Cerebellar nuclear complex (tissue), 1 donor: ENCODE measurements around the gene COL11A1.
"Not testable (repeated sequence)": the region's sequence is repeated elsewhere in the genome, so short reads cannot be mapped to it uniquely, and the experiment has no call there.

Experiments
- DNase-seq, 2 experiments: peaks; one replicate each; lab custom pipeline; 2025; lab: John Stamatoyannopoulos, UW

Gene COL11A1

DNA sequence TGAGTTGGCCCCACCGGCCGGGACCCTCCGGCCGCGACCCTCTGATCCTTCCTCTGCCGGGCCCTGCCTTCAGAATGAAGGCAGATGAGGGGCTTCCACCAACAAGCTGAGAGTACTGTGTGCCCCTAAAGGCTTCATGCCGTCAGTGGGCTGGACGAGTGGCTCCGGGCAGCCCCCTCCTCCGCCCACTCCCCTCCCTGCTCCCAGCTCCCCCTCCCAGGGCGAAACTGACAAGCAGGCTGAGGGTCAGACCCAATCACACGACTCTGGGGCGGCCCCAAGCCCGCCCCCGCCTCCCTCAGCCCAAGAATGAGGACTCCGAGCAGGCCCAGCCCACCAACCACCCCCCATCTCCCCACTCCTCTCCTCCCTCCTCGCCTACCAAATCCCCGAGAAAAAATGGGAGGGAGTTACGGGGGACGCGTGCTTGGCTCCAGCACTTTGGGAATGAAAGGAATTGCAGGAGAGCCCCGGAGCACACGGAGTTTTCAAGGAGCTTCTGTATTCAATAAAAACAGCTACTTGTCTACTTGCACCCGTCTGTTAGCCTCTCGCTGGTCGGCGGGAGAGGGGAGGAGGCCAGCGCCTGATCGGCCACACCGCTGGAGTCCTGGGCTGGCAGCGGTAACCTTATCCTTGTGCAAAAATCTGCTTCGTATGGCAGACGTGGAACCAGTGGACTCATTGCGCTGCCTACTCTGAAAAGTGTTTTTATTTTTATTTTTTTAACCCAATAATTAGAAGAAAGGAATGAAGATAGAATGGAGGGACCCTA, at the start of gene COL11A1:
COL11A1 (minus strand) TSS at position 147 of the 775 bp plus-strand sequence. CDS start 344 bp downstream, outside the sequence.
- no peak for DNase-seq

DNA sequence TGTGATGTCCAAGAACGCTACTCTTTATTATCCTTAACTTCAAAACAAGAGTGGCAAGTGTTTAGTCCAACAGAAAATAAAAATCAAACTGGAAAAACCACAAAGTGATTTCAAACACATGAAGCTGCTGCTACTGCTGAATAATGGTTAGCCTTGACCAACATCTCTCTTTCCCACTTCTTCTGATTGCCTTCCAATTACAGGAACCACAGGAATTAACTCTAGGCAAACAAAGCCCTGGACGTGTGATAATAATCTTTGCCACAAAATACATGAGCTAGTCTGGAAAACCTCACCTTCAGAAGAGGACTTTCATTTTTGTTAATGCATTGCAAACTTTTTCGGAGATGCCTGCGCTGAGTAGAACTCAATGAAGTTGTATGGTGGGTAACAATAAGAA, 48.6 kb upstream of the COL11A1 start:
- no peak for DNase-seq

DNA sequence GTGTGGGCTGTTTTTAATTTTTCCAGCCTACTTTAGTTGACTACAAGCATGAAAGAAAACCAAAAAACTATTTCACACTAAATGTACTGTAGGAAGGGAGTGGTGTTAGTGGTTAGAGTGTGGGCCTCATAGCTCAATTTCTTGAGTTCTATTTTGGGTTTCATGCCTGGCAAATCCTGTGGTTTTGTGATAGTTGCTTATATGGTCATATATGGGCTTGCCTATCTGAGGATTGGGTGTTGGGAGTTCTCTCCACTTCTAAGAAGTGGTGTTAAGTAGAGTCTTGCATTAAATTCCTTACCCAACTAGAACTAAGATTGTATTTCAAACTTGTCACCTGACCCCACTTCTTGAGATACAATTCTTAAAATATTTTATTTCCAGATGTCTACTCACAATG, 37.8 kb upstream of the COL11A1 start:
- DNase-seq = no peak

DNA sequence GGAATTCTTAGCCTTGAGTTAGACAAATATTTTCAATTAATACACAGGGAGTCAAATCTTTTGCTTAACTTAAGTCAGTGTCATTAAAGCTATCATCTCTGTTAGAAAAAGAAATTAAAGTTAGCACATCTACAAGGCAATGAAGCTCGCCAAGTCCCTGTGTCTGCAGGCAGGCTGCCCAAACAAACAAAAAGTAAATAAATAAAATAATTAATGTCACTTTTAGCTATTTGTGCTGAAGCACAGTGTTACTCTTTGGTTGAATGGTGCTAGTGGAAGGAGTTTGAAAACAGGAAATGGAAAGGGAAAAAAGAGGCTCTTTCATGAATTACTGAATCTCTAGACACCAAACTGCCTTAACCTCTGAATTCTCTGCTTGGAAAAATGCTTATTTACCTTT, 37.1 kb upstream of the COL11A1 start:
- DNase-seq = no peak

DNA sequence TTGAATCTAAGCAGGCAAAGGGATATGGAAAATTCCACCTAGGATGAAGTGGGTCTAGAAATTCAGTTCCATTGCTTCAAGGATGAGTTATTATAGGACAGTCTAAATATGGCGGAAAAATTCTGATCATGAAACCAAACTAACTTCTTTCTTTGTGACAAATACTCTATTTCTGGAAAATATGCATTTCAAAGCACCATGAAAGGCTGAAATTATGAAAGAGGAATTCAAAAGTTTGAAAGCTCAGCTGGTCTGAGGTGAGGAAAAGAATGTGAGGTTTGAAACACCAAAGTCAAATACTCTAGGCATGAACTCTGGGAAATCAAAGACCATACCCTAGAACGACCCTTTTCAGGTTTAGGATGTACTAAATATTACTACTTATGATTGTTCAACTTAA, 36.4 kb upstream of the COL11A1 start:
- no peak for DNase-seq

DNA sequence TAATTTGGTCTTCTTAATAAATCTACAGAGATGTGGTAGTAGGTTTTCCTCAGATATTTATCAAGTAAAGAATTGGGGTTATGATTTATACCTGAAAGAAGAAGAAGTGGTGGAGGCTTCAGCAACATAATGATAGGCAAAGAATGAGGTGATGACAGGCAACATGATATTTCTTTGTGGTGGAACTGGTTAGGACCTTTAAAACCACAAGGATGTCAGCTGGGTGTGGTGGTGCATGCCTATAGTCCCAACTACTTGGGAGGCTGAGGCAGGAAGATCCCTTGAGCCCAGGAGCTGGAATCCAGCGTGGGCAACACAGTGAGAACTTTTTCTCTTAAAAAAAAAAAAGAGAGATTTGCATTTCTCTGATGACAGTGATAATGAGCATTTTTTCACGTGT, 34.1 kb upstream of the COL11A1 start:
- DNase-seq = no peak

DNA sequence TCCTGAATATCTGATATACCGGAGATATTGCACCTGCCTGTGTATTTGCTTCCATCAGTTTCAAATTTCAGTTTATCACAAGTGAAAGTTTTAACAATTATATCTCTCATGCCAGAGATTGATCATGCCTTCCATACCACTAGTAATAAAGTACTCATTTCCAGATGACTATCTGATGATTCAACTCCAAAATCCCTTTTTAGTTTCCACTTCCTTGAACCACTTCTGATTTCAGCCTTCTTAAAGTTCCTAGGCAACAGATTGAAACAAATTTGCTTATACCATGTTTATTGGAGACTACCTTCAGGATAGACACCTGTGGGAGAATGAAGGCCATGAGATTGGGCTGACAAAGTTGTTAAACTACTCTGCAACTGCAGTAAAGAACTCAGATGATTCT, 21.5 kb upstream of the COL11A1 start:
- no peak for DNase-seq

DNA sequence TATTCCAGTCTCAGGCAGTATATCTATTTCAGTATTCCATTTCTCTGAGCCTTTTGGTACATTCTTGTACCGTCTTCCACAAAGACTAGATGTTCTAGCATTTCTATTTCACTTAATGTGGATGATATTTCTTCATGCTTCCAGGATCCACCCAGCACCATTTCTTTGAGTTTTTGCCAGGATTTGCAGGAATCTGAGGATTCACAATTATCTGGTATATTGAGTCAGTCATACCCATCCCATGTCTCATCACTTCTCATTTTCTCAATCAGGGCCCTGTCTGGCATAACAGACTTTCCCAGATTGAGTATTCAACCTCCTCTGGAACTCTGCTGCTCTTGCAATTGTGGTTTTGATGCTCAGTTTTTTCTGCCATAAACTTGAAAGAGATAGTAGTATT, 20.9 kb upstream of the COL11A1 start:
- DNase-seq = no peak

DNA sequence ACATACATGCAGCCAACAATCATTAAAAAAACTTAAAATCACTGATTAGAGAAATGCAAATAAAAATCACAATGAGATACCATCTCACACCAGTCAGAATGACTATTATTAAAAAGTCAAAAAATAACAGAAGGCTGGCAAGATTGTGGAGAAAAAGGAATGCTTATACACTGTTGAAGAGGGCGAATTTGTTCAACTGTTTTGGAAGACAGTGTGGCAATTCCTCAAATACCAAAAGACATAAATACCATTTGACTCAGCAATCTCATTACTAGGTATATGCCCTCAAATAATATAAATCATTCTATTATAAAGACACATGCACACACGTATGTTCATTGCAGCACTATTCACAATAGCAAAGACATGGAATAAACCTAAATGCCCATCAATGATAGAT, 19.9 kb upstream of the COL11A1 start:
- DNase-seq = not testable (repeated sequence)

DNA sequence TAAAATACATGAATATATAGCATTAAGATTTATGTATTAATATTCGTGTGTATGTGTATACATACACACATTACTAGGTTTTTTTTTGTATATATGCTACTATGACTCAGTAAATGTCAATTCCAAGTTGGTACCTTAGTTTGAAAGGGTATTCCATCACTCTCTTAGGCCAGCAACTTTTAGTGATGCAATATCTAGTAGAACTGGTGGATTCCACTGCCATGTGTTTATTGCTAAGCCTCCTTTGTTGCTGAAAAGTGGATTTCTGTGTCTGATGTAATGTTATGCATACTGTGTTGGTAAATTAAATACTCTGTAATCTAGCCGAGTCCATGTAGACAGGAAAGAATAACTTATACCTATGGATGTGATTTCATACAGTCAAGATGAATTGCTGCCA, 16.9 kb upstream of the COL11A1 start:
- no peak for DNase-seq

DNA sequence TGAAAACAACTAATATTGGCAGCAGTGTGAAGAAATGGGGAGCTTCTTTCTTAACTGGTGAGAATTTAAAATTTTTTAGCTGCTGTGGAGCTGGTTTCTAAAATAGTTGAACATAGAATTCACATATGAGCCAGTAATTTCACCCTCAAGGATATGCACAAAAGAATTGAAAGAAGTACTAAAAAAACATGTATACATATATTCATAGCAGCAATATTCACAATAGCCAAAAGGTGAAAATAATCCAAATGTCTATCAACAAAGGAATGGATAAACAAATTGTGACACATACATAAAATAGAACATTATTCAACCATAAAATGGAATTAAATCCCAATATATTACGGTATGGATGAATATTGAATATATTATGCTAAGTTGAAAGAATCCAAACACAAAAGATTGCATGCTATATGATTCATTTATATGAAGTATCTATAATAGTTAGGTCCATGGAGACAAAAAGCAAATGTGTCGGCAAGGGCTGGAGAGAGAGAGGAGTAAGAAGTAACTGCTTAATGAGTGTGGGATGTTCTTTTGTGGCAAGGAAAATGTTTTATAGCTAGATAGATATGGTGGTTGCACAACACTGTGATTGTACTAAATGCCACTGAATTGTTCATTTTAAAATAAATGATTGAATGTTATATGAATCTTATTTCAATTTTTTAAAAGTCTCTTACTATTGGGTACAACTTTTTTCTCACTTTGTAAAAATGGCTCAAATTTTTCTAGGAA, 14.8 kb upstream of the COL11A1 start:
- DNase-seq = no peak

DNA sequence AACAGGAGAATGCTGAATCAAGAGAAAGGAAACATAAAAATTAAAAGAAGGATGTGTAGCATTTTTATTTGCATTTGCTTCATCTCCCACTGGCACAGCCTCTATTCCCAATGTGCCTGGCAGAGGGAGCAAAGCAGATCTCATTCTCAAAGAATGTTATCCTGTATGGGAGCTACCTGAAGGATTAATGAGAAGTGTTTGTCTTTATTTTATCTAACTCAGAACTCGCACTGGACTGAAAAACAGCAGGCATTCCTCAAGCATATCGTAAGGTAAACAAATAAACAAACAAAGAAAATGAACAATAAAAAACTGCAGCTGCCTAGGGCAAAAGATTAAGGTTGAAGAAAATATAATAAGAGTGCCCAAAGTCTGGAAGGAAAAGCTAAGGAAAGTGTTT, 12.7 kb upstream of the COL11A1 start:
- DNase-seq = no peak

DNA sequence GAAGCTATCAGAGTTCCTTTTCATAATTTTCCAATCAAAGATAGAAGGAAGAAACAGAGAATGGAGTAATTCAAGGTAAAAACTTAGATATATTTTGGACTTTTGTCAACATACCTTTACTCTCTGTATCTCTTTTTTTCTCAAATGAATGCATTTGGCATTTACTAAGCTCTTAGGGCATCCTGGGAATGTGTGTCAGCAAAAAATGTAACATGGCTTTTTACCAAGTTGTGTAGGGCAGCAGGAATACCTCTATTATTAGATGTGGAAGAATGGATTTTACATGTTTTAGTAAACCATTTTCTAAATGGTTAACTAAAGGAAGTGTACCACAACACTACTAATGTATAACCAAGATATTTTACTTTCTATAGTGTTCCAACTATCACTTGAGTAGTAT, 4.2 kb upstream of the COL11A1 start:
- no peak for DNase-seq

DNA sequence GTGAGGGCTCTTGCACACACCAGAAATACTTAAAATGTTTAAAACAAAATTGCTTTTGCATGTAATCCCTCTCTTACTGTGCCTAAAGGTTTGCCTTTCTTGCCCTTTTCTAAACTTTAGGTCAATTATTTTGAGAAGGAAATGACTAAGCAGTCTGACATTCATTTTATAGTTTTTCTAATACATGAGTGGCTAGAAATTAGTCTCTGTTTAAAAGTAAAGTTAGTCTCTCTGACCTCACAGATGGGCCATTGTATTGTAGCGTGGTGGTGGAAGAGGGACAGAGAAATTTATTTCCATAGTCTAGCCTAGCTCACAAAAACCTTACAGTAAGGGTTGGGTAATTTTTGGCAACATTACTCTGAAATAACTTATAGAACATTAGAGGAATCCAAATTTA, 3.6 kb upstream of the COL11A1 start:
- no peak for DNase-seq

DNA sequence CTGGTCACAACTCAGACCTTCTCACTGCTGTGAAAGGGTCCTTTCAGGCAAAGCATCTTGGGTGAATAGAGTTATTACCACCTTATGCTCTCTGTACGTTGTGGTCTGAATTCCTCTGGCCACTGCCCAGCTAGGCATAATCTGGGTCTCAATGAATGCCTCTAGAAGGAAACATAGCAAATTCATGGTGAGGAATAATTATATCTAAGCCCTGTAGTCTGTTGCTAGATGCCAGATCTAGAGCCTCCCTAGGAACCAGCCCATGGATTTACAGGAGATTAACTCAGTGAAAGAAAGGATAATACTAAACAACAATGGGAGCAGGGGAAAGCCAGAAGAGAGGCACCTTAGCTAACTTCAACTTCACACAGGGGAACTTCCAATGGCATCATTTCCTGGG, 2.4 kb upstream of the COL11A1 start:
- DNase-seq = no peak

DNA sequence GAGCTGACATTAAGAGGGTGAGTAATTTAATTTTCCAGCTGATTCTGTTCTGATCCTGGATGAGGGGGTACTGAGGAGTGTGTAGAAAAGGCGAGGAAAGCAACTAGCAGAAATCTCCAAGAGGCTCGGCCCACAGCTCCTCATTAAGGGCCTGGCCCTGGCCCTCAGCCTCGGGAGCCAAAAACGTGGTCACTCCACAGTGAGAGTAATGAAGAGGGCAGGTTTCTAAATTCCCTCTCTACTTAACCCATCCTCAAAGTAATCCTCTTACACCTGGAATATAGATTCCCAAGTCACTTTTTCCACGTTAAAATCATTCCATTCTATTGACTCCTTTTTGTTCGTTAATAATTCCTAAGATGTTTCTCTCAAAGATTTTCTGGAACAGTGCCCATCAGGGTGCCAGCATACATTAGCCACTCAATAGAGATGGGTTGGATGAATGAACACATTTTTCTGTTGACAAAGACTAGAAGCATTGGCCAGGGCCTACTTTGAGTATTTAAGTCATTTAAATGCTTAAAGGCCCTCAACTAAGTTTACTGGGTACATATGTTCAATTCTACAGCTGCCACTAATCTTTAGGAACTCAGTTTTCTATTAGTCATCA, 1.1 kb upstream of the COL11A1 start:
- DNase-seq = no peak

DNA sequence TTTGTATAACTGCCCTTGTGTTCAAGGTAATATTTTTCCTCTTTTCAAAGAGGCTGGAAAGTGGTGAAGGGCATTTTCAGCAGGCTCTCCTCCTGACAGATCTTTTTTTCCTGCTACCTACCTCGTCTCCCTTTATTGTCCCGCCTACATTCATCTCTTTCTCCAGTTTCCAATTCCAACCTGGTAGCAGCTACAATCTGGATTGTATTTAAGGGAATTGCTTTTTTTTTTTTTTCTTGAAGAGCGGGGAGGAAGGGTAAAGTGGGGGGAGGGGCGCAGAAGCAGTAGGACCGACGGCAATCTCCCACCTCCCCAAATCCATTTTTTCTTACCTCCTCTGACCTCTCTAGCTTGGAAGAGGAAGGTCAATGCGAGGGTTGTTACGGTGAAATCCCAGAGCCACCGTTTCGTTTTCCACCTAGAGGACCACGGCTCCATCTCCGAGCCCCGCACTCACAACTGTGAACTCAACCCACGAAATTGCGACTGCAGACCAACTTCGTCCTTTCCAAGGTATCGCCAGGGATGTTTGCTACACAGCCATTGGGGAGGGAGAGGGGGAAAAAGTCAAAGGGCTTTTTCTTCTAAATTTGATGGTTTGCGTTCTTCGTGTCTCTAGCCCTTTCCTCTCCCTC, 464 bp downstream of the COL11A1 start:
- no peak for DNase-seq

DNA sequence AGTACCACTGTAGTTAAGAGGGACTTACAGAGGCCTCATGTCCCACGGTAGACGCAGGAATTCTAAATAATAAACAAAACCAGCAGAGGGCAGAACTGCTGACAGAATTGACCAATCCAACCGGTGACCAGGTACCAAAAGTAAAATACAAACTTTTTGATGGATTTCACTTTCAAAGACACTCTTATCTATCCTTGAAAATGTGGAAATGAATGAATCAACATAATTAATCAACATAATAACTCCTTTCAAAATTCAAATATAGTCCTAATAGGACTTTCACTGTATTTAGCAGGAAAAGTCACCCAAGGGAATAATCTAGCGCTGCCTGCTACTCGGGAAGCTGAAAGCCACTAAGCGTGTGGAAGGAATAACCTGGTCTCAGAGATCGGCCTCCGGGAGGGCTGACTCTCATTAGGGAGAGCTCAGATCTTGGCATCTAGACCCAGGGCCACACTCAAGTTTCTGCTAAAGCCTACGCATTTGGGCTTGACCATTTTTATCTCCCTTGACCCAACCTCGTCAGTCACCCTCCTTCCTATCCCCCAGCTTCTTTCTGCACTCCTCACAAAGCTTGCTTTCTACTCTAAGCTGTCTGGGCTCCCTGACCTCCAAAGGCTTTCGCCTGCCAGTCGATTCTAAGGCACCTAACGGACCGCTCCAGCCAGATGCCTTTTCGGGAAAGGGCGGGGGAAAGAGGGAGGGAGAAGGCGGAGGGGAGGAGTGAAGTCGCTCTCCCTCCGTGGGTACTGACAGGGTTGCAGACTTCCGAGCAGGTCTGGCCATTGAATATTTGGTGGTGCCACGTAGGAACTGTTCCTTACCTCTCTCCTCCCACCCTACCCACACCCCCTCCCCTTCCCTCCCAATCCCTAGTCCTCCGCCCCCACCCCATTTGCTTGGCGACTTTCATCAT, 1.6 kb downstream of the COL11A1 start:
- DNase-seq = no peak

DNA sequence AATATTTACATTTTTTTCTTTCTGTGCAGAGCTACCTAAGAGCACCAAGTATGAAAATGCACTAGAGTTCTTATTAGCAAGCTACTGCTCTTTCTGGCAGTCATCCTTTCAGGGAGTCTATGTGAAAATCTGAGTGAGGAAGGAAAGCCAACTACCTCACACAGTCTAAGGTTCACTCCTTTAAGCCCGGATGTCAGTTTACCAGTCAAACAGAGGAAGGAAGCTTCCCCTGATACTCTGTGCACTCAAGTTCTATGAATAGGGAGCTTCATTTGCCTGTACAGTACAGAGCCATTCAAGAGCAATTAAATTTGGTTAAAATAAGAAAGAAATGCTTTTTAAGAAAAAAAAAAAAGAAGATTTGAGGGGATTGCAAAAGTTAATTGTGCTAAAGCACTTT, 6.9 kb downstream of the COL11A1 start:
- DNase-seq = no peak

DNA sequence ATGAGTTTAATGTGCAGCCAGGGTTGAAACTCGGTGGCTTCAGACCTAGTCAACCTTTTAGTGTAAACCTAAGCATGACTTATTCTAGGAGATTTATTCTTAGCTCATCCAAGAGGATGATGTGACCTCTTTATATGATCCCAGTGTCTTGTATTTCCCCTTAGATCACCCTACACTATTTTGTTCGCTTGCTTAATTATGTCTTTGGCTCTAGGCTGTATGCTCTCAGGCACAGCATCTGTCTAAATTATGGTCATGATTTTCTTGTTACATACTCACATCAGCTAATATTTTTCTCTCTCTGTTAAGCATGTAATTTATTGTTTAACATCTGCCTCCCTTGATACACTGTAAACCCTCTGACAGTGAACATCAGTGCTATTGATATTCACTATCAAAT, 19.1 kb downstream of the COL11A1 start:
- DNase-seq = no peak

DNA sequence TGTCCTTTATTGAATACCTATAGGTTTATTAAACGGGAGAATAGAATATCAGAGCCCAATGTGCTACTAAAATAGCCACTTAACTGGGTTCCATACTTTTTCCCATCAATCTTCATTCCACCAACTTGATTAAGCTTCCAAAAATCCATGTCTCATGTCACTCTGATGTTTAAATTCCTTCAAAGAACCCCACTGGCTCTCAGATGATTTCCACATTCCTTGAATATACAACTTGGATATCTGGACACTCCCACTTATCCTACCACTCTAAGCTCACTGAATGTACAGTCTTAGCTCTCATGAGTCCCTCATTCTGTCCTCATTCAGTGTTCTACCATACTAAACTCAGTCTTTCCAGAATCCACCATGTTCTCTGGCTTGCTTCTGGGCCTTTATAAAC, 21.1 kb downstream of the COL11A1 start:
- no peak for DNase-seq

DNA sequence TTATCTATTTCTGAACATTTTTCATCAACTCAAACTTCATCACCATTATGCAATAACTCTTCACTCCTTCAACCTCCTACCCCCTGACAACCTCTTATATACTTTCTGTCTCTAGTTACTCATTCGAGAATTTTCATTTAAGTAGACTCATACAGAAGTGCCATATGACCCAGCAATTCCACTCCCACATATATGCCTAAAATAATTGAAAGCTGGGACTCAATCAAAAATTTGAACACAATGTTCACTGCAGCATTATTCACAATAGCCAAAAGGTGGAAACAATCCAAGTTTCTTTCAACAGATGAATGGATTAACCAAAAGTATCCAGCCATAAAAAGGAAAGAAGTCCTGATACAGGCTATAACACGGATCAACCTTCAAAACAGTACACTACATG, 24.1 kb downstream of the COL11A1 start:
- DNase-seq = no peak
